Hematopoietic multipotent progenitor cell treated with erythropoietin and hydrocortisone succinate and interleukin-3 and kit ligand, for 4 days (in vitro differentiated cells): Measurements from ENCODE around the gene ETV6.

Source experiments
- DNase-seq: peaks from one replicate; pipeline ENCODE4 v3.0.0-alpha.2; 2015

The ETV6 gene

DNA sequence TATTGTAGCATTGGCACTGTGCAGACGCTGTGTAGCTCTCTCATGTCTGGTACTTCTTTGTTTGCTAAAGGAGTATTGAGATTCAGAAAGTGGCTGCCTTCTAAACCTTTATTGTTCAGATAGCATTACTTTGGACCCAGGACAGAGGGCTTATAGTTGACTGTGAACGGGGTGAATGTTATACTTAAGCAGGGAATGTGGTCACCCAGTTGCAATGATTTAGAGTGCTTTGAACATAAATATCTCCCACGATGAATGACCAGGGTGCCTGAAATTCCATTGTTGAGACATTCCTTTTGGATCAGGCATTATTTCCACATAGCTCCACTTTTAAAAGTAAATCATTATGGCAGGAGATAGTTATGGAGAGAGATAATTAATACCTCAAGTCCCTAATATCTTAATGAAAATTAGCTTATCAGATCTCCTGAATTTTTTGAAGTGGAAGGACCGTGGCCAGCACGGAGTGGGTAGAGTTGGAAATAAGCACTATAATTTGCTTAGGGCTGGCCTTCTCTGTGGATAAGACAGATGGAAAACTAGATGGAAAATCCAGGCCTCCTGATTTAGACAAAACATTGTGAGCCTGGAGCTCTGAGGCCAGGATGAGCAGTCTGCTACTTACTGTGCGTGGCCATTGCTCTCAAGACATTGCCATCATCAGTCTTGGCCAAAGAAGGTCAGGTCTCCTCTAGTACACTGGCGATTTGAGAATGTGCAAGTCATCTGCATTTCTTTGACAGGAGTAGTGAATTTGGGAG is 114.5 kb downstream of the ETV6 start:
- no peak for DNase-seq

DNA sequence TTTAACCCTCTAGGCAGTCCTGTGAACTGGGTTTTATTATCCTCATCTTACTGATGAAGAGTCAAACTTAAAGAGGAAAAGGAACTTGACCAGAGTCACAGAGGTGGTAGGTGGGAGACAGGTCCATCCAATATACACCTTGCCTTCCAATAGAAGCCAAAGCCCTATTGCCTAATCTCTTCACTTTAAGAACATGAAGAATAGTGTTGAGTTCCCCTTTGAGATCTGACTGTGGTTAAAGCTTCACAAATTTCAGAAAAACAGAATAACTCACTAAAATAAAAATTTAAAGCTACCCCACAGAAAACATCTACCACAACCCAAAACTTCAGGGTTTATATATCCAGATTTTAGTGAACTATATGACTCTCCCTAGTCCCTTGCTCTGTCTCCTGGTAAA is 115.4 kb downstream of the ETV6 start:
- peak; percentile 51 for DNase-seq

DNA sequence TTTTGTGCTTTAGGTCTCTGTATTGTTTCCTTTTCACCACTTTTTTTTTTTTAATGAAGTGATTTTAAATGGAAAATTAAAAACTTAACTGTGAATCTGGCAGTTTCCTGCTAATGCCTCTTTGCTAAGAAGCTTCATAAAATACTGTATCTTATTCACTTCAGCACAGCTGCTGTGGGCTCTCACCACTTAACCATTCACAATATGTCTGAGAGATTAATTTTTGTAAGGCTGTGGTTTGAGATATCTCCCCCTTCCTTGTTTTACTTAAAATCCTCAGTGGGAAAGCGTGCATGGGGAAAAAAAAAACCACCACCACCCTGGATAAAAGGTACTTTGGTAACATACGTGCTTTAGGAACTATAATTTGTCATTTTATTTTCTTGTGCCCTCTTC is 115.9 kb downstream of the ETV6 start:
- DNase-seq: peak; percentile 85

DNA sequence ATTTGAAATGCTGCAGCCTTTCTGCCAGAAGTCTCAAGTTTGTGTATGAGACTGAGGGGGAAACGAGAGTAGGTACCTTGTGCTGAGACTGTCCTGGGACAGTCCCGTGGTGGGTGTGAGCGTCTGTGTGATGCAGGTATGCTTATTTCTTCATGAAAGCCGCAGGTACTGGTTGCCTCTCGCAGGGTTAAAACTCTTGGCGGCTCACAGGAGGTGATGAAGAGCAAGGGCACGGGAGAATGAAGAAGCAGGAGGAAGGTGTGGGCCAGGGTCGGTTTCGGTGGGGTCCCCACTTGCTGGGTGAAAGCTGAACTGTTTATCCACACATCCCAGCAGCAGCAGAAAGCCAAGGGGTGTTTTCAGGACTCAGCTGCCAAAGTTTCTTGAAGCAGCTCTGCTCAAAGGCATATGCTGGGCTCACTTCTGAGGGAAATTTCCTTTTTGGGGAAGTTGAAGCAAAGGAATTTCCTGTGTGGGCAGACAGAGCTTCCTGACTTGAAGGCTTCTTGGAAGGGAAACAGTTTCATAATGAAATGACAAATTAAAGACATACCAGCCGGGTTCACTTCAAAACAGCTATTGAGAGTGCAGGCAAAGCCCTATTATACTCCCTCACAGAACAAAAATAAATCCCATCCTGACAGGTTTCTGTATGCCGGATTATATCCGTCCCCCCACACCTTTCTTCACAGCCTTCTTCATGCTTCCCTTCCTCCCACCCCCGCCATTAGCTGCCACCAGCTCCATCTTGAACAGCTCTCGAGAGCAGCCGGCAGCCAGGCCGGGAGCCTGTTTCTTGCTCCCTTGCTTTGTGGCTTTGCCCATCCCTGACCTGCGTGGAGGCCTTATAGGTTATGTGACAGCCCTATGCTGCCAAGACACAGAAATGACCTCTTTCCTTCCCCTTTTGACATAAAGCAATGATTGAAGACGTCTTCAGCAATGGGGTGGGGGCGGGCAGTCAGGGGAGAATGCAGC is 116.6 kb downstream of the ETV6 start:
- peak; percentile 80 for DNase-seq

DNA sequence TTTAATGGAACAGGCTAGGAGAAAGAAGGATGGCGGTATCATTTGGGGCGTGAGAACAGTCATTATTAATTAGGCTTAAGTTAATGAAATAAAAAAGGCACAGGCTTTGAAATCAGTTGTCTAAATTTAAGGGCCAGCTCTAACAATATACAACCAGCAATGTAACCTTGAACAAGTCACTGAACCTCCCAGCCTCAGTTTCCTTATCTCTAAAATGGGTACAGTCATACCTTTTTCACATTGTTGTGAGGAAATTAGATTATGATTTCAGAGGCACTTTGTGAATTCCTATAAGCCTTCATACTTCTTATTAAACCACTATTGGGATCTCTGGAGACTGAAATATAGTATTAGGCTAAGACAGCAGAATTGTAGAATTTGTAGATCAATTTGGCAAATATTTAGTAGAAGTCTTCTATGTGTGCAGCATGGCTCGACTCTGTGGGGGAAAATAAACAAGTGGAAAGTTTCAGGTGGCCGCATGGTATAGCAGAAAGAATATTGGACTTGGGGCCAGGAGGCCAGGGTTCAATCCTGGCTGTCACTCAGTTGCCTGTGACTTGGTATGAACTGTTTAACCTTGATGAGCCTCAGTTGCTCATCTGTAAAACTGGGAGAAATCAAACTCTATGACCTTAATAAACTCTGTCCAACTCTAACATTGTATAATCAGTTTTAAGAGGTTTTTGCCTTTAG is 117.7 kb downstream of the ETV6 start:
- no peak for DNase-seq

DNA sequence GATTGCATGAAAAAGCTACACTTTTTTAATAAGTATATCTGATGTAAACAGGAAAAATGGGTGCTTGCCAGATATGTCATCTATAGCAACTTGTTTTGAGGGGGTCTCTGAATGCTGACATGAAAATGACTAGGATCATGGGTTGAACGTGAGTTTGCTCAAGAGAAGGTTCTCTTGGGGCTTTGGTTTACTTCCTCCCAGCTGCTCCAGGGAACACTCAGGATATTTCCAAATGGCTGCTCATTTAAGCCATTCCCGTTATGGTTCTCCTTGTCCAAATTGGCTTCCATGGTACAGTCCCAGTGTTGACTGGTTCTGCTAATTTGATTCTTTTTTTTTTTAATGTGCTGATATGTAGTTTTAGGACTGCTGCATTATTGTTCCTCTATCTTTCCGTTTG is 118.3 kb downstream of the ETV6 start:
- DNase-seq: no peak

DNA sequence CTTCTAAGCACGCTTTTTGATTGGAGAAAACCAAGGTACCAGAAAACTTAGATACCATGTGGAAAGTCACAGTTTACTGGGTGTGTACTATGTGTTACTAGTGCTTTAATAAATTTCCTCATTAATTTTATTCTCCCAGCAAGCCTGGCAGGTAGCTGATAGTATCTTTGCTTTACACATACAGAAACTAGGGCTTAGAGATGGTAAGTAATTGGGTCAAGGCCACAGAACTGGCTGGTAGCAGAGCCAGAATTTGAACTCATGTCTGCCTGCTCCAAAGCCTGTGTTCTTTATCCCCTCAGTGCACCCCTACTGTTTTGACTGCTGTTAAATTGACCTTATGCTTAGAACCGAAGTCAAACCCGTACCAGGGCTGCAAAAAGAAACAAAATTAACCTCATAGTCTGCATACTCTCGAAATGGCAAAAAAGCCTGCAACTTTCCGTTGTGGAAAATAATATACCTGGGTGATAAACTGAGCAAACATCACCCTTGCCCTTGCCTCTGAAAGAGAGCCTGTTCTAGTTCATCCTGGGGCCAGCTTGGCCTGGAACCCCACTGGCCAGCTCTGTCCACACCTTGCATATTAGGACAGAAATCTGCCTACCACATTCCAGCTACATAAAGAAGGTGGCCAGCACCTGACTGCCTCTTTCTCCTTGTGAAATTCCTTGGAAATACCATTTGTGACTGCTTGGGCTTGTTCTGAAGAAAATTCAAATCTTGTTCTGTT is 118.9 kb downstream of the ETV6 start:
- DNase-seq: no peak

DNA sequence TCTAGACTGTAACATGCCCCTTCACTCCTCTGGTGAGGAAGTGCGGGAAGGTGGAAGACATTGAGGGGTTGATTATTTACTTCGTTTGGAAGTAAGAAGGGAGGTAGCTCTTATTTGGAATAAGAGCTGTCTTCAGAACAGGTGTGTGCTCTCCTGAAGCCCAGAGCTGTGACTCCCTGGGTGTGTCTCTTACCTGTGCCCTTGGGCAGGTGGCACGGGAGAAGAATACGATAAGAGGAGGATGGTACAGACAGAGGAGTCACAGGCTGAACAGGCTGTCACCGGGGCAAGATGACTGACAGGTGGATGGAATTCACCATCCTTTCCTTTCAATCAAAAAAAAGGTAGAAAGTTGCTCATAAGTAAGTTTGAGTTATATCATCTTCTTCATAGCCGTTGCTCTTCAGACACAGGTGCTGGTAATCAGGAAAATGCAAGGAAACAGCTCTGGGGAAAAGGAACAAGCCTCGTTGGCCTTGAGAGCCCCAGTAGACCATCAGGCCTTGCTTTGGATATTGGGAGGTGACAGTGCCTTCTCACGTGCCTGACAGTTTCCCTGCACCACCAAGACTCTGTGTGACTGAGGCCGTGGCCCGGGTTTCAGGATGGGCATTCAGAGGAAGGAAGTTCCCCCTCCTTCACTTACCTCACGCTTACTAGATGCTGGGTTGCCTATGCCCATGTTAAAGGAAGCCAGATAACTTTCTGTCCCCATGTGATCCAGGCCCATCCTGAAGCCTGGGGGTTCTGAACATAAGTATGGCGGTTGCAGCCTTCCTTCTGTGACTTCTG is 120.4 kb downstream of the ETV6 start:
- peak; percentile 66 for DNase-seq

DNA sequence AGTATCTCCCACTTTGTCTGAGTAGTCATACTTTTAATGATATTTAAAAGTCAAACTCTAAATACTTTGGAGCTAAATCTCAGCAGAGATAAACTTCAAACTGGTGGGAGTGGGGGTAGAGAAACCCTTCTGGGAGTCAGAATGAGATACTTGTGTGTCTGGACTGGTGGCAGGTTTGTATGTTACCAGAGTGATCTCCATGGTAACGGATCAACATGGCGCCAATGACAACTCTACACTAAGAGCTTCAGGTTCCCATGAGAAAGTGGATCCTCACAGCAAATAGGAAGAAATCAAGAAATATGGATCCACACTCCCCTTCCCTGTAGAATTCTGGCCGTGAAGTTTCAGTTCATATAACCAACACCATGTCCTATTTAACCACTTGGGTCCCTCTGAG is 121.9 kb downstream of the ETV6 start:
- no peak for DNase-seq

DNA sequence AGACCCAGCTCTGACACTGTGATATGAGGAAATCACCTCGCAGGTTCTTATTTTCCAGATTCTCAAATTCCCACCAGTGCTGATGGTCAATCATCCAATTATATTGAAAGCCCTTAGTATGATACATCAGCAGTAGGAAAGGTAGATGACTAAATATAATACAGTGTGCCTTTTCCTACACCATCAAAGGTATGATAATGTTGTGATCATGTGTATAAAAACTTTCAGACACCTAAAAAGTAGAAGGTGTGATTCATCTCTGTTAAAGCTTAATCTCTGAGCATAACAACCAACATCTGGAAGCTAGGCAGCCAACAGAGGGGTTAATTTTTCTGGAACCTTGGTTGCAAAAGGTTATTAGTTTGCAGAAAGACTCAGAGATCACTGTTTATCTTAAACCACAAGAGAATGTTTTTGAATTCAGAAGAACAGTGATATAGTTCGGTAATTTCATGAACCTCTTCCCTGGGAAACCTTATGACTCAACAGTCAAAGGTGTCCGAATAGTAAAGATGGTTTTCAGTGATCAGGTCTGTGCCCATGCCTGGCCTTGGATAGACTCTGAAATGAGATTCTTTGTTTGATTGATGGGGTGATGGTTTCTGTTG is 122.5 kb downstream of the ETV6 start:
- peak; percentile 46 for DNase-seq

DNA sequence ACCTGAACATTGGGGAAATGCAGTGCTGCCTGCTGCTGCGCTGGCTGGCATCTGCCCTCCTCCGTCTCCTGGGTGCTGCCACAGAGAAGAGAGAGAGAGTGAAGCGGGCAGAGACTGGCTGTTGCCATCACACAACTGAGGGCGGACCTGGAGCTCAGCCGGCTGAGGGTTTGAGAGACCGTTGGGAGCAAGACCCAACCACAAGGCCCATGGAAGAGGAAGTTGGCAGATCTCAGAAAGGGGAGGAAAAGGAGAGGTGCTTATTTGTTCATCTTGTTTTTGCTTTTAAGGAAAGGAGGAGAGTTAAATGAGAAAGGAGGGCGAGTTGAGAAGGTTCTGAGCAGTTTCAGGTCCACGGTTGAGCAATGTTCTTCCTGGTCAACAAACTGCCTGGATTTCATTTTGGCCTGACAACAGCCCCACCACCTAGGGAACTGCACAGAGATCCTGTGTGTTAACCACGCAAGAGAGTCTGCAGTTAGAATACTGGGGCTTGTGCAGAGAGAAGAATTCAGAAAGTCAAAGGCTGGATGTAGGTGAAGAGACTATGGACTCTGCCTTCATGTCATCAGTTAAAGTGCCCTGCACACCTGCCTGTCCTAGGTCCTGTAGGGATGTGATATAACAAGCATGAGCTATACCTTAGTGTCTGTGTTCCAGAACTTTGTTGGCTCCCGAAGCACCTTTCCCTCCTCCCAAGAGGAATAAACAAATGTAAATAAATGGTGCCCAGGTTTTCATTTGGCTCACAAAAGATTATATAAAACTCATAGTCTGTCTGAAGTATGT is 124.6 kb downstream of the ETV6 start:
- peak; percentile 96 for DNase-seq

DNA sequence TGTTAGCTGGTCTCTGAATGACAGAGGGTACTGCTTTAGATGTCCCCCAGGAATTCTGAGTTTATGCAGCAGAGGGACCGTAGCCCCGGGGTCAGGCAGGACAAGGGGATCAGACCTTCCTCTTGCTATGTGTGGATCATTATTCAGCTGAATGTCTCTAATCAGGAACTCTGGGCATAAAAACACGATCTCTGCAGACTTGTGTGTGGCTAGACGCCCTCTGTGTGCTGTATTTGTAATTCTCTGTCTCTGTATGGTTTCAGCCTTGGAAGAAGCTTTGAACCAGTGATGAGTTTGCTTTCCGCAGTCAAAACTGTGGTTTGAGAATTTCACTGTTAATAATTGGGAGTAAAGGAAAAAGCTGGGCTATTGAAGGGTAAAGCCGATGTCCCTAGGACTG is 125.3 kb downstream of the ETV6 start:
- DNase-seq: peak; percentile 62

DNA sequence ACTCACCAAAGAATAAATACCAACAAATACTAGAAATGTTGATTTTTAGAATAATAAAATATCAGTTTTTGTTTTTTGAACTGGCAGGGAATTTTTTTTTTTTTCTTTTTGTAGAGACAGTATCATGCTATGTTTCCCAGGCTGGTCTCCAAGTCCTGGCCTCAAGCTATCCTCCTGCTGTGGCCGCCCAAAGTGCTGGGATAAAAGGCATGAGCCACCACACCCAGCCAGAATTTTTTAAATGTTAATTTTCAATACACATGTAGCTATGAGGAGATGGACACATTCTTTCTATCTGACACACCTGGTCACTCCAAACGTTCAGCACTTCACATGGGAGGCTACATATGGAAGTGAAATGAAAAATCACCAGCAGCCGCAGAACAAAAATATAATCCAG is 126.8 kb downstream of the ETV6 start:
- DNase-seq: no peak

DNA sequence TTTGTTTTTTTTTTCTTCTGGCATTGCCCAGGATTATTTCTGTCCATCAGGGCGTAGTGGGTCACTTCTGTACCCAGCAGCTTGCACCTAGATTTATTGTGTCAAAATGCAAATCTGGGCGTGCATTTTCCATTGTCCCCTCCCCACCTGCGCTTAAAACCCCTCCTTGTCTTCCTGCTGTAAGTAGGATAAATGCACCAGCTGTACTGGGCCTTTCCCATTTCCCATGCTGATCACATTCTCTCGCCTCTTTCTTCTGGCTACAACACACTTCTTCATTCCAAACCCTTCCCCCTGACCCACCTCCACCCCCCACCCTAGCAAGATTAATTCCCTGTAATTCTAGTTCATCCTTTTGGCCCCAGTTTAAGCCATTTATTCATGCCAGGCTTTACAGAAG is 128.0 kb downstream of the ETV6 start:
- DNase-seq: no peak

DNA sequence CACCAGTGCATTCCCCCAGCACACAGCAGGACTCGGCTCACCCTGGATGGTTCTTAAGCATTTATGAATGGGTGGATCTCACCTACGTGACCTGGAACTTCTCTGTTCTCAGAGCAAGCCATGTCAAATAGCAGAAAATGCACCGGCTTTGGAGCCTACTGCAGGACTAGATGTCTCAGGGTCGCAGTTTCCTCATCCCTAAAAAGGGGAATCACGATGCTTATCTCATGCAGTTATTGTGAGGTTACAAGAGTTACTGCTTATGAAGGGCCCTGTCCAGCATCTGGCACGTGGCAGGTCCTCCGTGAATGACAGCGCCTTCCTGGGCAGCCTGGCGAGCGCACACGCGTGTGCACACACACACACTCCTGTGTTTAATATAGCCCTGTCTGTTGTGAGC is 128.5 kb downstream of the ETV6 start:
- DNase-seq: peak; percentile 69

DNA sequence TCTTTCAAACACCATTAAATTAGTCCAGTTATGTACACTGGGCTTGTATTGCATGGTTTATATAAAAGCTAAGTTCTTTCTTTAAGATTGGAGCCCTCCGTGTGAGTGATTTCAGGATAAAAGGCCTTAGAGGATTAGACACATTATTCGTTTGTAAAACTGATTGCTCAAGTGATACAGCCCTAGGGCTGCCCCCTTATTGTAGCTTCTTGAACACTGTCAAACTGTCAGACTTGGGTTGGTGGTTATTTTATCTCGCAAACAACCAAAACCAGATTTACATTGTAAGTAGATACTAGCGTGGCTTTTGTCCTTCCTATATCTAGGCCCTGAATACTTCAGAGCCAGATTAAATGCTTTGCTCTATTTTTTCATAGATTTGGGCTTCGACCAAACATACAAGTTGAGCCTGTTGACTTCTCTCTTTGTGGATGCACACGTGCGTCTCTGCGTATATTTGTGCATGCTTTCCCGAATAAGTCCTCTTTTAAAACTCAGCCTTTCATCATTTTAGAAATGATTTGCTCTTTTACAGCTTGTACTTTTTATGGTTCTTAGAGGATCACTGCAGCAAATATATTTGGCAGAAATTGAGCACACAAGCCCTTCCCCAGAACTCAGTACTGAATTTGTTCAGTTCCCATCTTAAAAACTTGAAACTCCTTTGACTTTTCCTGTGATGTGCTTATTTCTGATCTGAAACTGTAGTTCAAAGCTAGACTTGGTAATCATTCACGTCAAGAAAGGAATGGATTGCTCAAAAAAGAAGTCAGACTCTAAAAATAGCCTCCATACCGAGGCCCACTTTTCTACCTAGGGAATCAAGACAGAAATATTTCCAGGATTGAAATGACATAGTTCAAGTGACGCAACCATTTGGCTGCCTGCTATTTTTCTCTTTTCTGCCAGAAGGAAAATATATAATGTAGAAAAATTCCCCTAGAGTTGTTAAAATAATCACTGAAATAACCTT is 129.5 kb downstream of the ETV6 start:
- DNase-seq: peak; percentile 89

DNA sequence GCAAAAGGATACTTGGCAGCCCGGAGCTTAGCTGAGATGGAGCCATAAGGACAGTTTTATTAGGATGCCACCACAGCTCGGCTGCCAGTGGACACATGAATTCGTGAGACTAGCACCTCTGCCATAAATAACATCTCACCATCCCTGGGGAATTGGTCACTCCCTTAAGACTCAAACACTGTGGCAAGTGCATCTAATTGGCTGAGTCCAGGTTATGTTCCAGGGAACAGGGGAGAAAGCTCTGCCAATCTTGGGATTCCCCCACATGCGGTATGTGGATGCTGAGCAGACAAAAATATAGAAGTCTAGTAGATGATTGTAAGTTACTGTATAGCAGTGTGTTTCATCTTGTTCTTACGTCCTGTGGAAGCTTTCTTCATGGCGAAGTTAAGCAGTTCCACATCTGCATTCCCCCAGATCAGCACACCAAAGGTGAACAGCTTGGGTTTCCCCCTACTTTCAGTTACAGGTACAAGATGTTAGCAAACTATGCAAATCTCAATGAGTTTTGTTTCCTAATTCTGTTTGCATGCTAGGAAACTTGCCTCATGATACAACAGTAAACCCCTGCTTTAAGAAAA is 131.1 kb downstream of the ETV6 start:
- no peak for DNase-seq

DNA sequence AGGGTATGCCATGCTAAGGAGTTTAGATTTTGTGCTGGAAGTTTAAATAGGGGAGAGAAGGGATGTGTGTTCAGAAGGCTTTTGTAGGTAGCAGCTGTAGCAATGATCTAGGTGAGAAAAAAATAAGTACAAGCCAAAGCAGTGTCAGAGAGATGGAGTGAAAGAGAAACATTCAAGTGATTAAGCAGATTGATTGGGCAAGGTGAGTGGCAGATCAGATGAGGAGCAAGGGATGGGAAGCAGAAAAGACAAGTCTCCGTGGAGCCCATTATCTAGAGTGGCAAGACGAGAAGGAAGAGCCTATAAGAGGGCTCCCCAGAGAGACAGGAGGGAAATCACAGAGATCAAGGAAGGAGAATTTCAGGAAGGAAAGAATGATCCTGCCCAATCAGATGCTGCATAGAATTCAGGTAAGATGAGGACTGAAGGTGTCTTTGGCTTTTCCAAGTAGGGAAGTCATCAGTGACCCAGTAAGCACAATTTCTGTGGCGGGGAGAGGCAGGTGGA is 133.5 kb downstream of the ETV6 start:
- no peak for DNase-seq

DNA sequence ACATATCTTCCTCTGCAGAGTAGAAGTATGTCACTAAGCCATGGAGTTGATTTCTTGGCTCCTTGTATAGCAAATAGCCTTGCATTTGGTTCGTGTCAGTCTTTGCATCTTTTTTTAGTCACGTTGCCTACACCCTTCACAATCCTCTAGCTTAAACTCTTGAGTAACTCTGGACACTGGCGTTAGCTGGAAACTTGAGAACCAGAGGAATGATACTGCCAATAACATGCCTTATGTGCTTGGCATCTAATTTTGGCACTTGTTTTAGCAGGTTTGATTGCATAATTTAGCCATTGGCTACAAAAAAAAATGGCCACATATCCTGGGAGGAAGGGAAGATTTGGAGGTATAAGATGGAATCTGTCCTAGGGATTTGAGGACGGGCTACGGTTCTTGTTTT is 136.2 kb downstream of the ETV6 start:
- DNase-seq: no peak
